ENCODE data around the gene OPA1.

GRCh38 chr3:193681631-193682030, 88.6 kb downstream of the OPA1 start:
- TF ChIP-seq CTCF (conservative IDR thresholded peaks at IDR 0.05) = no peak
- no peak for TF ChIP-seq ZFX (IDR thresholded peaks at IDR 0.05)

Data from C4-2B (cell line).